Naive thymus-derived CD4-positive, alpha-beta T cell (primary cell): ENCODE measurements around the gene KCNE2. TPM values are rescaled to one million over a fixed set of nuclear protein-coding genes. Genes with fewer than 3 reads are reported as not detected.

Experiments
- ATAC-seq: fragments of 150-1000 bp; cut with Tn5 transposase; 2 replicates; pipeline ENCODE4 v1.10.0; 2021; ENCODE audit warnings: mild to moderate bottlenecking, moderate library complexity
- CTCF ChIA-PET: fragments of 350-600 bp; sonication (Branson Sonifier 250); formaldehyde crosslinking; loops from one replicate; lab custom pipeline; 2021; ENCODE audit warnings: antibody characterized with exemption; lab: Charles Lee
- POLR2A ChIA-PET: fragments of 350-600 bp; sonication (Branson Sonifier 250); formaldehyde crosslinking; loops from one replicate; lab custom pipeline; 2021; ENCODE audit warnings: antibody characterized with exemption, inconsistent platforms; lab: Charles Lee
- DNase-seq, 9 donors: peaks; one replicate each; pipeline versions ENCODE4 v3.0.0 to v3.0.0-alpha.2; 2020 to 2022; ENCODE audit warnings: mixed read lengths in 1 of 9
- H3K27ac ChIP-seq: one replicate; pipeline ENCODE4 v1.7.0; 2013; ENCODE audit warnings: mild to moderate bottlenecking, low read depth, low read length, moderate library complexity
- H3K27me3 ChIP-seq, 2 donors: one replicate each; pipeline ENCODE4 v1.7.0; 2013; ENCODE audit warnings: low read length in 2 of 2, mild to moderate bottlenecking in 2 of 2, moderate library complexity in 2 of 2; ENCODE audit not compliant: control insufficient read depth in 2 of 2, insufficient read depth in 2 of 2
- H3K36me3 ChIP-seq, 3 experiments: 1 replicate in 2 of 3; 2 replicates in 1 of 3; pipeline ENCODE4 v1.7.0; 2013; ENCODE audit warnings: low read length in 3 of 3, mild to moderate bottlenecking in 3 of 3, moderate library complexity in 1 of 3; ENCODE audit not compliant: insufficient read depth in 3 of 3, control insufficient read depth in 2 of 3
- H3K4me1 ChIP-seq, 2 donors: one replicate each; pipeline ENCODE4 v1.7.0; 2013; ENCODE audit warnings: low read length in 2 of 2, mild to moderate bottlenecking in 2 of 2, moderate library complexity in 1 of 2; ENCODE audit not compliant: control insufficient read depth in 2 of 2, insufficient read depth in 2 of 2
- H3K4me3 ChIP-seq: 2 replicates; pipeline ENCODE4 v1.7.0; 2013; ENCODE audit warnings: mild to moderate bottlenecking, low read length
- H3K9me3 ChIP-seq, 3 experiments: 1 replicate in 2 of 3; 2 replicates in 1 of 3; pipeline ENCODE4 v1.7.0; 2013; ENCODE audit warnings: low read length in 3 of 3; ENCODE audit not compliant: control insufficient read depth in 2 of 3
- H3K27ac Mint-ChIP-seq, 9 donors: one replicate each; pipeline ENCODE4 v1.8.0; 2020 to 2022; ENCODE audit warnings: mixed read lengths in 9 of 9, mild to moderate bottlenecking in 8 of 9, moderate library complexity in 5 of 9, inconsistent platforms in 2 of 9
- H3K27me3 Mint-ChIP-seq, 5 donors: one replicate each; pipeline ENCODE4 v1.8.0; 2021 to 2022; ENCODE audit warnings: mixed read lengths in 5 of 5, mild to moderate bottlenecking in 1 of 5
- H3K36me3 Mint-ChIP-seq, 5 donors: one replicate each; pipeline ENCODE4 v1.8.0; 2020 to 2022; ENCODE audit warnings: mixed read lengths in 5 of 5, mild to moderate bottlenecking in 3 of 5, inconsistent platforms in 1 of 5
- H3K4me1 Mint-ChIP-seq, 7 donors: one replicate each; pipeline ENCODE4 v1.8.0; 2020 to 2022; ENCODE audit warnings: mixed read lengths in 7 of 7, mild to moderate bottlenecking in 3 of 7, inconsistent platforms in 1 of 7
- H3K4me3 Mint-ChIP-seq, 10 donors: one replicate each; pipeline ENCODE4 v1.8.0; 2020 to 2022; ENCODE audit warnings: mild to moderate bottlenecking in 10 of 10, mixed read lengths in 10 of 10, moderate library complexity in 6 of 10, inconsistent platforms in 2 of 10
- H3K9me3 Mint-ChIP-seq, 11 donors: one replicate each; pipeline ENCODE4 v1.8.0; 2020 to 2022; ENCODE audit warnings: mixed read lengths in 11 of 11, mild to moderate bottlenecking in 4 of 11, inconsistent platforms in 1 of 11, moderate library complexity in 1 of 11
- intact Hi-C, 2 donors: fragments of 100-400 bp; cut with micrococcal nuclease; formaldehyde crosslinking; loops; one replicate each; pipeline ENCODE4 v1.15.1; 2023
- polyA plus RNA-seq, 2 donors: library from polyadenylated mRNA; unstranded; fragments of 300-500 nt; fragmentation: Illumina TruSeq; gene quantifications; one replicate each; pipeline ENCODE4 v1.2.3, GENCODE V29; 2021
- total RNA-seq, 6 experiments: library from RNA in 5 of 6; stranded (reverse) in 5 of 6; gene quantifications; 1 replicate in 5 of 6; 2 replicates in 1 of 6; pipeline ENCODE4 v1.2.3 and lab custom pipeline; 2021 to 2026

Gene KCNE2
- total and polyA plus RNA-seq, 7 experiments from 2014 or later = 0.51 TPM; not detected in 6

DNA sequence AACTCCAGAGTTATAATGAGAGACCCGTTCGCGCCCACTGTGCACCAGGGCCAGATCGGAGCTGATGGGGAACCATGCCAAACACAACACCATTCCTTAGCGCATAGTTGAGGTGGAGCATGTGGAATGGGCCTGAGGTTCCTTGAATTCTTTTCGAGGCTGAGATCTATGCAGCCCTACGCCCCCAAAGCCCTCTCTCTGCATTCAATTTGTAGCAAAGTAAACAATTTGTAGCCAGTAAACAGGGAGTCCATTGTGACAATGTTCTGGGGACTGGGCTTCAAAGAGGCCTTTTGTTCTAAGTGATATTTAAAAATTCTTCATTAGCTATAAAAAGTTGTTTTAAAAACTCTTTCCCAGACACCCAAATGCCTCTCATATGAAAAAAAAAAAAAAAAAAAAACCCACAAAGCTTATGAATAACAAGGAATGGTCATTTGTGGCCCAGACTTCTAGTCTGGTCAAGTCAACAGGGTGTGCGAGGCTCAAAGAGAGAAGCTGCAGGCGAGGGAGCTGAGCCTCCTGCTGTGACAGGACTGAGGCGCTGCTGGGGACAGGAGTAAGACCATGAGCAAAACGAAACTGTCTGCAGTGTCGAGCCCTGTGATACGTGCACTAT lies 30.6 kb upstream of the KCNE2 start:
- ATAC-seq = no peak
- intact Hi-C loops = no loop called here
- POLR2A ChIA-PET = interaction anchor here (0.6 kb wide), 1 partner anchor 31 kb away, joined by 3 read pairs; no protein-coding TSS in a partner anchor

GRCh38 chr21:34335316-34335715 lies 28.5 kb upstream of the KCNE2 start:
- POLR2A ChIA-PET = no interaction called here
- H3K27ac ChIP-seq = no peak overlapping the region
- no peaks in the 10 kb centered on the region for H3K4me1 ChIP-seq
- no peak overlapping the region for H3K4me3 Mint-ChIP-seq
- no peak overlapping the region for H3K27ac Mint-ChIP-seq
- H3K9me3 ChIP-seq = no peaks in the 10 kb centered on the region
- DNase-seq (no peak), ATAC-seq (no peak)
- H3K36me3 Mint-ChIP-seq = peaks cover 0 to 7% (median 0%) of the 10 kb centered on the region in 5 donors
- peaks cover 0 to 3% (median 0%) of the 10 kb centered on the region in 5 donors for H3K27me3 Mint-ChIP-seq
- H3K4me3 ChIP-seq = no peak overlapping the region
- CTCF ChIA-PET = interaction anchor here (2.1 kb wide), 1 partner anchor 13 kb away, joined by 6 read pairs; no protein-coding TSS in a partner anchor
- H3K27me3 ChIP-seq = no peaks in the 10 kb centered on the region
- intact Hi-C loops = no loop called here
- peaks cover 0 to 4% (median 0%) of the 10 kb centered on the region in 11 donors for H3K9me3 Mint-ChIP-seq
- H3K4me1 Mint-ChIP-seq = peaks cover 0 to 5% (median 0%) of the 10 kb centered on the region in 7 donors
- H3K36me3 ChIP-seq = no peaks in the 10 kb centered on the region

More for the DNA sequence above, 30.6 kb upstream of the KCNE2 start:
- Mint-ChIP-seq H3K4me3 (no peak overlapping the region), H3K9me3 (peaks cover 2 to 14% (median 6%) of the 10 kb centered on the region in 11 donors), H3K36me3 (peaks cover 0 to 8% (median 6%) of the 10 kb centered on the region in 5 donors), H3K4me1 (peaks cover 0 to 4% (median 0%) of the 10 kb centered on the region in 7 donors), H3K27ac (no peak overlapping the region), H3K27me3 (peaks cover 0 to 3% (median 0%) of the 10 kb centered on the region in 5 donors)
- H3K9me3 ChIP-seq = no peaks in the 10 kb centered on the region
- H3K36me3 ChIP-seq = no peaks in the 10 kb centered on the region
- CTCF ChIA-PET = interaction anchor here (0.6 kb wide), 1 partner anchor 1393 kb away, joined by 3 read pairs; no protein-coding TSS in a partner anchor
- DNase-seq = no peak
- H3K4me3 ChIP-seq = no peak overlapping the region
- H3K4me1 ChIP-seq = no peaks in the 10 kb centered on the region
- H3K27ac ChIP-seq = no peak overlapping the region
- no peaks in the 10 kb centered on the region for H3K27me3 ChIP-seq

GRCh38 chr21:34336245-34336644 lies 27.6 kb upstream of the KCNE2 start:
- H3K4me3 ChIP-seq = no peak overlapping the region
- DNase-seq = no peak
- intact Hi-C loops = no loop called here
- no peak for ATAC-seq
- H3K27ac Mint-ChIP-seq = no peak overlapping the region
- H3K4me1 Mint-ChIP-seq = peaks cover 0 to 9% (median 0%) of the 10 kb centered on the region in 7 donors
- H3K4me3 Mint-ChIP-seq = no peak overlapping the region
- H3K27me3 Mint-ChIP-seq = peaks cover 0 to 5% (median 0%) of the 10 kb centered on the region in 5 donors
- H3K27me3 ChIP-seq = no peaks in the 10 kb centered on the region
- no peaks in the 10 kb centered on the region for H3K9me3 ChIP-seq
- peaks cover 0 to 1% (median 0%) of the 10 kb centered on the region in 11 donors for H3K9me3 Mint-ChIP-seq
- no peaks in the 10 kb centered on the region for H3K36me3 ChIP-seq
- POLR2A ChIA-PET = no interaction called here
- CTCF ChIA-PET = interaction anchor here (2.1 kb wide), 1 partner anchor 12 kb away, joined by 6 read pairs; no protein-coding TSS in a partner anchor
- H3K4me1 ChIP-seq = no peaks in the 10 kb centered on the region
- peaks cover 0 to 7% (median 0%) of the 10 kb centered on the region in 5 donors for H3K36me3 Mint-ChIP-seq
- H3K27ac ChIP-seq = no peak overlapping the region

- Histone ChIP-seq H3K4me1 (no peaks in the 10 kb centered on the region), H3K4me3 (no peak overlapping the region), H3K27ac (no peak overlapping the region), H3K27me3 (no peaks in the 10 kb centered on the region), H3K9me3 (no peaks in the 10 kb centered on the region), H3K36me3 (no peaks in the 10 kb centered on the region)
- ATAC-seq (no peak), DNase-seq (no peak)
- intact Hi-C loops = no loop called here
- Mint-ChIP-seq H3K36me3 (peaks cover 0 to 7% (median 0%) of the 10 kb centered on the region in 5 donors), H3K27me3 (peaks cover 0 to 5% (median 0%) of the 10 kb centered on the region in 5 donors), H3K4me1 (peaks cover 0 to 9% (median 0%) of the 10 kb centered on the region in 7 donors), H3K27ac (no peak overlapping the region), H3K4me3 (no peak overlapping the region), H3K9me3 (peaks cover 0 to 1% (median 0%) of the 10 kb centered on the region in 11 donors)
- ChIA-PET CTCF (no interaction called here), POLR2A (no interaction called here)
Observed at GRCh38 chr21:34336756-34337391, 26.9 kb upstream of the KCNE2 start.

DNA sequence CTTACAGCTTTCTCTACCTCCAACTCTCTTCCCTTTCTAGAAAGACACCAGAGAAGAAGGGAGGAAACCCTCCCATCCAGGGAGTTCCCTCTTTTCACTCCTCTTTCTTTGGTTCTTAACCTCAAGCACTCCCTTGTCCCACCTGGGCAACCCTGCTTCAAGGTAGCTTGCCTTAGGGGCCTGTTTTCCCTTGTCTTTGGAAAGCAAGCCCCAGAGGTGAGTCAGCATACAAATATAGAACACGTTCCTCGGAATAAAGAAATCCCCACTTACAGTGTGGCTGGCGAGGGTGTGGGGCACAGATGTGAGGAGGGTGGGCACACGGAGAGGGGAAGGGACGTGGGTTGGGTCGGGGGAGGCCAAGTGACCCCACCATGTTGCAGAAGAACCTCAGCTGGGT lies 26.1 kb upstream of the KCNE2 start:
- Histone ChIP-seq H3K27me3 (no peaks in the 10 kb centered on the region), H3K4me1 (no peaks in the 10 kb centered on the region), H3K27ac (no peak overlapping the region), H3K9me3 (no peaks in the 10 kb centered on the region), H3K36me3 (no peaks in the 10 kb centered on the region), H3K4me3 (no peak overlapping the region)
- DNase-seq (no peak), ATAC-seq (no peak)
- intact Hi-C loops = no loop called here
- POLR2A ChIA-PET = no interaction called here
- Mint-ChIP-seq H3K27ac (no peak overlapping the region), H3K36me3 (peaks cover 0 to 7% (median 0%) of the 10 kb centered on the region in 5 donors), H3K4me1 (peaks cover 0 to 9% (median 0%) of the 10 kb centered on the region in 7 donors), H3K27me3 (peaks cover 0 to 5% (median 0%) of the 10 kb centered on the region in 5 donors), H3K4me3 (no peak overlapping the region), H3K9me3 (peaks cover 0 to 1% (median 0%) of the 10 kb centered on the region in 11 donors)
- CTCF ChIA-PET = interaction anchor here (1.3 to 1.5 kb wide), 2 partner anchors 9 to 10 kb away, joined by 3 to 7 read pairs; no protein-coding TSS in a partner anchor

DNA sequence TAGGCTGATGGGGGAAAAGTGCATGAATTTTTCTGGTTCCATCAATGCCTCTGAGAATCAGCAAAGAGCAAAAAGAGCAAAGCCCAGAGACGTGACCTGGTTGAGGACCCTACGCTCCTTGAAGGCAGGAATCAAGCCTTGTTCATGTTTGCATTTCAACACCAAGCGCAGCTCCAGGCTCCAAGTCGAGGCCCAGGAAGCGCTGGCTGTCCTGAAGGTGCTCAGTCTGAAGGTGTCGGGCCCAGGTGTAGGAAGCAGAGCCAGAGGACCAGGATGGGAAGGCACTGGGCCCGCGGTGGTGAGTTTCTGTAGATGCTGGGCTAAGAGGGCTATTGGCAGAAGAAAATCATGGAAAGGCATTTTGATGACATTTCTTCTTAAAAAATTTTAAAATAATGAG lies 25.6 kb upstream of the KCNE2 start:
- DNase-seq (no peak), ATAC-seq (no peak)
- H3K4me3 ChIP-seq = no peak overlapping the region
- H3K27me3 ChIP-seq = no peaks in the 10 kb centered on the region
- H3K27me3 Mint-ChIP-seq = peaks cover 0 to 5% (median 0%) of the 10 kb centered on the region in 5 donors
- H3K9me3 Mint-ChIP-seq = peaks cover 0 to 1% (median 0%) of the 10 kb centered on the region in 11 donors
- POLR2A ChIA-PET = no interaction called here
- H3K36me3 Mint-ChIP-seq = peaks cover 0 to 7% (median 0%) of the 10 kb centered on the region in 5 donors
- no peak overlapping the region for H3K27ac ChIP-seq
- H3K27ac Mint-ChIP-seq = no peak overlapping the region
- no peaks in the 10 kb centered on the region for H3K4me1 ChIP-seq
- CTCF ChIA-PET = interaction anchor here (1.3 to 1.5 kb wide), 2 partner anchors 8 to 10 kb away, joined by 3 to 7 read pairs; no protein-coding TSS in a partner anchor
- H3K4me3 Mint-ChIP-seq = no peak overlapping the region
- H3K36me3 ChIP-seq = no peaks in the 10 kb centered on the region
- H3K9me3 ChIP-seq = no peaks in the 10 kb centered on the region
- H3K4me1 Mint-ChIP-seq = peaks cover 0 to 9% (median 0%) of the 10 kb centered on the region in 7 donors
- intact Hi-C loops = no loop called here
